ENCODE measurements around the gene ADD2.

The ADD2 gene

DNA sequence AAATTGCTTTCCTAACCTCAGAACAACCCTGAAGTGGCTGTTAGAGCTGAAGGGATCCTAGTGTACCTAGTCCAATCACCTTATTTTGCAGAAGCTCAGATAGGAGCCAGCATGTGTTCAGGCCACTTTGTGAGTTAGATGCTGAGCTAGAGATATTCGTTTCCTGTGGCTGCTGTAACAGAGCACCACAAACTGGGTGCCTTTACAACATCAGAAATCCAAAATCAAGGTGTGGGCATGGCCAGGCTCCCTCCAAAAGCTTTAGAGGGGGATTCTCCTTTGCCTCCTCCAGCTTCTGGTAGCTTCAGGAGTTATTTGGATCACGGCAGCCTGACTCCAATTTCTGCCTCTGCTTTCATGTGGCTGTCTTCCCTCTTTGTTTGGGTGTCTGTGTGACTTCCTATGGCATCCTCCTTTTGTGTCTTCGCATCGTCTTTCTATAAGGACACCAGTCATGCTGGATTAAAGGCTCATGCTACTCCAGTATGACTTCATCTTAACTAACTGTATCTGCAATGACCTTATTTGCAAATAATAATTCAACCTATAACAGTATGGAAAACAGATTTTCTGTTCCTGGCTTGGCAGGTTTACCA lies 128.1 kb downstream of the ADD2 start:
- H3K4me3 ChIP-seq (ENCODE audit: low read depth, low read length) = no peak overlapping the region
- no peak for DNase-seq (ENCODE audit: low read depth)
- TF ChIP-seq MYC (IDR thresholded peaks at IDR 0.05; ENCODE audit: low read depth, low read length) = no peak
- TF ChIP-seq POLR2A (IDR thresholded peaks at IDR 0.05; ENCODE audit: extremely low read depth, insufficient read length) = no peak
- TF ChIP-seq, protein P1, sequence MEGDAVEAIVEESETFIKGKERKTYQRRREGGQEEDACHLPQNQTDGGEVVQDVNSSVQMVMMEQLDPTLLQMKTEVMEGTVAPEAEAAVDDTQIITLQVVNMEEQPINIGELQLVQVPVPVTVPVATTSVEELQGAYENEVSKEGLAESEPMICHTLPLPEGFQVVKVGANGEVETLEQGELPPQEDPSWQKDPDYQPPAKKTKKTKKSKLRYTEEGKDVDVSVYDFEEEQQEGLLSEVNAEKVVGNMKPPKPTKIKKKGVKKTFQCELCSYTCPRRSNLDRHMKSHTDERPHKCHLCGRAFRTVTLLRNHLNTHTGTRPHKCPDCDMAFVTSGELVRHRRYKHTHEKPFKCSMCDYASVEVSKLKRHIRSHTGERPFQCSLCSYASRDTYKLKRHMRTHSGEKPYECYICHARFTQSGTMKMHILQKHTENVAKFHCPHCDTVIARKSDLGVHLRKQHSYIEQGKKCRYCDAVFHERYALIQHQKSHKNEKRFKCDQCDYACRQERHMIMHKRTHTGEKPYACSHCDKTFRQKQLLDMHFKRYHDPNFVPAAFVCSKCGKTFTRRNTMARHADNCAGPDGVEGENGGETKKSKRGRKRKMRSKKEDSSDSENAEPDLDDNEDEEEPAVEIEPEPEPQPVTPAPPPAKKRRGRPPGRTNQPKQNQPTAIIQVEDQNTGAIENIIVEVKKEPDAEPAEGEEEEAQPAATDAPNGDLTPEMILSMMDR (IDR thresholded peaks at IDR 0.05; ENCODE audit: low read depth, low read length) = no peak
- TF ChIP-seq, protein P2, sequence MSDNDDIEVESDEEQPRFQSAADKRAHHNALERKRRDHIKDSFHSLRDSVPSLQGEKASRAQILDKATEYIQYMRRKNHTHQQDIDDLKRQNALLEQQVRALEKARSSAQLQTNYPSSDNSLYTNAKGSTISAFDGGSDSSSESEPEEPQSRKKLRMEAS (IDR thresholded peaks at IDR 0.05; ENCODE audit: low read depth, low read length) = no peak

DNA sequence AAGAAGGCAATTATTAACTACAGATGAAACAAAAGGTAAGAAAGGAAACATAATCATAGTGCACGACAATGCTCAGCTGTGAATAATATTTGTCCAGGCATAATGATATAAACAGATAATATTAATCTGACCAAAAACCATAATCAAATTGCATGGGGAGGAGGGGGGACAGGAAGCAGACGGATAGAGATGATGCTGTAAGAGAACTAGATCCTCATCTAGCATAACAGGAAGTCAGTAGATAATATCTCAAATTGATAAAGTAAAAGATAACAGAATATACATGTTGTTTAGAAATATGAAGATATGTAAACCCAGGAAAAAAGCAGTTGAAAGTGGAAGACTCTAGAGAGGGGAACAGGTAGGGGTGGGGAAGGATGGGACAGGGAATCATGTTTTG lies 129.4 kb downstream of the ADD2 start:
- no peak overlapping the region for H3K4me3 ChIP-seq (ENCODE audit: low read depth, low read length)
- DNase-seq (ENCODE audit: low read depth) = no peak
- TF ChIP-seq, protein P2 (IDR thresholded peaks at IDR 0.05; ENCODE audit: low read depth, low read length) = no peak
- TF ChIP-seq POLR2A (IDR thresholded peaks at IDR 0.05; ENCODE audit: extremely low read depth, insufficient read length) = no peak
- TF ChIP-seq, protein P1 (IDR thresholded peaks at IDR 0.05; ENCODE audit: low read depth, low read length) = no peak
- no peak for TF ChIP-seq MYC (IDR thresholded peaks at IDR 0.05; ENCODE audit: low read depth, low read length)

DNA sequence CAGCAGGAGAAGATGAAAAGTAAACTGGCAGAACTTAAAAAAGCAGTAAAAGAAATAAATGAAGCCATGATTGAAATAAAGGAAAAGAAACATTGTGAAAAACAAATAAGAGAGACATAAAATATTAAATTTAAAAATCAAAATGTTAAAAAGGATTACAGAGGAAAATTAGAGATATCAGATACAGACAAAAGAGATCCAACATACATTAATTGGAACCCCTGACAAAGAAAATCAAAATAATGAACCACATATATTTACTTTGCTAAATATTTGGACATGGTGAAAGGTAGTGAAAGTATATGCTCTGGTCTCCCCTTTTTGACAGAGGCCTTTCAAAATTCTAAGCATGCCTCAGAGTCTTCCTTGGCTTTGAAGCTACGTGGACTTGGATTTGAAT lies 134.5 kb downstream of the ADD2 start:
- TF ChIP-seq, protein P1 (IDR thresholded peaks at IDR 0.05; ENCODE audit: low read depth, low read length) = no peak
- TF ChIP-seq, protein P2 (IDR thresholded peaks at IDR 0.05; ENCODE audit: low read depth, low read length) = no peak
- TF ChIP-seq POLR2A (IDR thresholded peaks at IDR 0.05; ENCODE audit: extremely low read depth, insufficient read length) = no peak
- no peak for TF ChIP-seq MYC (IDR thresholded peaks at IDR 0.05; ENCODE audit: low read depth, low read length)
- no peak for DNase-seq (ENCODE audit: low read depth)
- H3K4me3 ChIP-seq (ENCODE audit: low read depth, low read length) = no peak overlapping the region

DNA sequence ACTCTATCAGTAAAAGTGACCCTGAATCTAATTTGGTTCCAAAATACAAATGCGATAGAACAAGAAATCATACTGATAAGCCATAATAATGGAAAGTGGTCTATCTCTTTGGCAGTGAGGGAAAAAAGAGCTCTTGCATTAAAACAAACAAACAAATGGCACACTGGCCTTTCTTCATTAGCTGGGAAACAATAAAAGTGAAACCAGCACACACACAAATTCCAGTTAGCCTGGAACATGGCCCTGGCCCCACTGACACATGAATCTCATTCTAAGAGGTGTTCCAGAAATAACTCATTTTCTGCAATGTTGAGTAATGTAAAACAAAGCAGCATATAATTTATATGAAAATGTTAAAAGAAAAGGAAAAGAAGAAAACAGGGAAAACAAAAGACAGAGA lies 135.0 kb downstream of the ADD2 start:
- H3K4me3 ChIP-seq (ENCODE audit: low read depth, low read length) = no peak overlapping the region
- no peak for DNase-seq (ENCODE audit: low read depth)
- TF ChIP-seq MYC (IDR thresholded peaks at IDR 0.05; ENCODE audit: low read depth, low read length) = no peak
- TF ChIP-seq, protein P2 (IDR thresholded peaks at IDR 0.05; ENCODE audit: low read depth, low read length) = no peak
- TF ChIP-seq, protein P1 (IDR thresholded peaks at IDR 0.05; ENCODE audit: low read depth, low read length) = no peak
- no peak for TF ChIP-seq POLR2A (IDR thresholded peaks at IDR 0.05; ENCODE audit: extremely low read depth, insufficient read length)

DNA sequence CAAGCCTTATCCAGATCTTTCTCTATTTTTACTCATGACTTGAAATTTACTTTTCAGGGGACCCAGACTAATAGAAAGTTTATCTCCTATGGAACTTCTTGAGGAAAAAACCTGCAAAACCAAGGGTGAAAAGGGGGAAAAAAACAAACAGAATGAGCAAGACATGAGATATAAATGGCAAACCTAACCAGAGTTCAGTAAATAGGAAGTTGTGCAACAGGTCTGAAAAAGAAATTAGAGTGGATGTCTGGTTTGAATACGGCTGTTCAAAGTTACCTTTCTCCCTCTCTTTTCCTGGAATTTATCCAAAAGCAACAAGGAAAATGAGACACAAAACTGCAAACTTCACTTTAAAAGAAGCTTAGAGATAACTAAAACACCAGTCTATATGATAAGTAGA lies 135.6 kb downstream of the ADD2 start:
- DNase-seq (ENCODE audit: low read depth) = no peak
- H3K4me3 ChIP-seq (ENCODE audit: low read depth, low read length) = no peak overlapping the region
- TF ChIP-seq, protein P2 (IDR thresholded peaks at IDR 0.05; ENCODE audit: low read depth, low read length) = no peak
- no peak for TF ChIP-seq POLR2A (IDR thresholded peaks at IDR 0.05; ENCODE audit: extremely low read depth, insufficient read length)
- TF ChIP-seq, protein P1 (IDR thresholded peaks at IDR 0.05; ENCODE audit: low read depth, low read length) = no peak
- no peak for TF ChIP-seq MYC (IDR thresholded peaks at IDR 0.05; ENCODE audit: low read depth, low read length)

Measured in NB4 (cell line).